Measurements from ENCODE around the gene BEND5. TPM values are rescaled to one million over a fixed set of nuclear protein-coding genes. Genes with fewer than 3 reads are reported as not detected.

The BEND5 gene
- total RNA-seq, 1 donor from 2014 or later, result 15.9 TPM

- peak; percentile 33 for DNase-seq (ENCODE audit: low spot score)
- no peak overlapping the region for H3K27ac ChIP-seq
- H3K27ac Mint-ChIP-seq, result peak overlapping the region; percentile 59
Measured at GRCh38 chr1:48680411-48681035, 96.2 kb downstream of the BEND5 start.

GRCh38 chr1:48679859-48680258 lies 96.8 kb downstream of the BEND5 start:
- H3F3A ChIP-seq (ENCODE audit: low read depth), result no peaks in the 10 kb centered on the region
- peaks cover 23% of the 10 kb centered on the region for H3K4me1 ChIP-seq

More at GRCh38 chr1:48680411-48681035, 96.2 kb downstream of the BEND5 start:
- TF ChIP-seq EZH2phosphoT487 (IDR thresholded peaks at IDR 0.05), result no peak
- TF ChIP-seq CTCF (IDR thresholded peaks at IDR 0.05), result peak; percentile 36
- TF ChIP-seq EZH2 (IDR thresholded peaks at IDR 0.05), result no peak
- Mint-ChIP-seq H3K36me3 (no peaks in the 10 kb centered on the region), H3K4me1 (peaks cover 25% of the 10 kb centered on the region), H3K9me3 (no peaks in the 10 kb centered on the region), H3K4me3 (no peak overlapping the region), H3K27me3 (ENCODE audit: insufficient read depth, low read depth) (peaks cover 5% of the 10 kb centered on the region)
- Histone ChIP-seq H3K4me2 (no peak overlapping the region), H3K4me3 (no peak overlapping the region), H4K20me1 (ENCODE audit: low read depth) (no peaks in the 10 kb centered on the region), H3F3A (ENCODE audit: low read depth) (no peaks in the 10 kb centered on the region), H3K4me1 (peaks cover 23% of the 10 kb centered on the region), H2AFZ (replicated peaks) (peak overlapping the region; percentile 50), H3K79me2 (ENCODE audit: low read depth) (no peaks in the 10 kb centered on the region), H3K9me3 (ENCODE audit: low read depth) (no peaks in the 10 kb centered on the region), H3K27me3 (no peaks in the 10 kb centered on the region), H3K36me3 (no peaks in the 10 kb centered on the region), H3K9ac (no peak overlapping the region)

GRCh38 chr1:48678710-48679505 lies 97.8 kb downstream of the BEND5 start:
- H3K4me3 ChIP-seq, result no peak overlapping the region
- no peaks in the 10 kb centered on the region for H3K9me3 ChIP-seq (ENCODE audit: low read depth)
- peaks cover 5% of the 10 kb centered on the region for H3K27me3 Mint-ChIP-seq (ENCODE audit: insufficient read depth, low read depth)
- H3K9me3 Mint-ChIP-seq, result no peaks in the 10 kb centered on the region
- no peaks in the 10 kb centered on the region for H3F3A ChIP-seq (ENCODE audit: low read depth)
- no peaks in the 10 kb centered on the region for H3K79me2 ChIP-seq (ENCODE audit: low read depth)
- H3K36me3 Mint-ChIP-seq, result no peaks in the 10 kb centered on the region
- H3K9ac ChIP-seq, result no peak overlapping the region
- no peak overlapping the region for H2AFZ ChIP-seq (replicated peaks)
- no peaks in the 10 kb centered on the region for H4K20me1 ChIP-seq (ENCODE audit: low read depth)
- no peaks in the 10 kb centered on the region for H3K27me3 ChIP-seq
- H3K27ac Mint-ChIP-seq, result no peak overlapping the region
- H3K4me3 Mint-ChIP-seq, result no peak overlapping the region
- H3K4me2 ChIP-seq, result no peak overlapping the region
- H3K27ac ChIP-seq, result no peak overlapping the region
- no peak for TF ChIP-seq CTCF (IDR thresholded peaks at IDR 0.05)
- no peak for TF ChIP-seq EZH2phosphoT487 (IDR thresholded peaks at IDR 0.05)
- no peak for TF ChIP-seq EZH2 (IDR thresholded peaks at IDR 0.05)
- DNase-seq (ENCODE audit: low spot score), result no peak
- no peaks in the 10 kb centered on the region for H3K36me3 ChIP-seq
- H3K4me1 ChIP-seq, result peaks cover 14% of the 10 kb centered on the region
- H3K4me1 Mint-ChIP-seq, result peaks cover 22% of the 10 kb centered on the region

More at GRCh38 chr1:48679859-48680258, 96.8 kb downstream of the BEND5 start:
- H3K36me3 Mint-ChIP-seq, result no peaks in the 10 kb centered on the region
- H3K27me3 Mint-ChIP-seq (ENCODE audit: insufficient read depth, low read depth), result peaks cover 5% of the 10 kb centered on the region
- H3K4me3 Mint-ChIP-seq, result no peak overlapping the region
- no peaks in the 10 kb centered on the region for H3K79me2 ChIP-seq (ENCODE audit: low read depth)
- no peaks in the 10 kb centered on the region for H4K20me1 ChIP-seq (ENCODE audit: low read depth)
- no peaks in the 10 kb centered on the region for H3K36me3 ChIP-seq
- no peaks in the 10 kb centered on the region for H3K27me3 ChIP-seq
- peaks cover 25% of the 10 kb centered on the region for H3K4me1 Mint-ChIP-seq
- H3K27ac Mint-ChIP-seq, result no peak overlapping the region
- H3K4me3 ChIP-seq, result no peak overlapping the region
- H3K4me2 ChIP-seq, result no peak overlapping the region
- H2AFZ ChIP-seq (replicated peaks), result no peak overlapping the region
- TF ChIP-seq EZH2 (IDR thresholded peaks at IDR 0.05) (no peak), CTCF (IDR thresholded peaks at IDR 0.05) (no peak), EZH2phosphoT487 (IDR thresholded peaks at IDR 0.05) (no peak)
- no peaks in the 10 kb centered on the region for H3K9me3 Mint-ChIP-seq
- H3K9ac ChIP-seq, result no peak overlapping the region
- no peaks in the 10 kb centered on the region for H3K9me3 ChIP-seq (ENCODE audit: low read depth)
- H3K27ac ChIP-seq, result no peak overlapping the region
- no peak for DNase-seq (ENCODE audit: low spot score)
